SH-SY5Y (cell line): ENCODE data around the gene RNF215.

Experiments
- GATA2 ChIP-seq: IDR thresholded peaks from 2 replicates; pipeline ENCODE4 v1.6.1; 2011; ENCODE audit warnings: mild to moderate bottlenecking, low read depth, low read length
- GATA3 ChIP-seq: IDR thresholded peaks from 2 replicates; pipeline ENCODE4 v1.6.1; 2011; ENCODE audit warnings: low read depth, mild to moderate bottlenecking, low read length, moderate library complexity

The RNF215 gene

GRCh38 chr22:30392661-30393321, 5.6 kb upstream of the RNF215 start:
- TF ChIP-seq GATA3 (no peak), GATA2 (no peak)

DNA sequence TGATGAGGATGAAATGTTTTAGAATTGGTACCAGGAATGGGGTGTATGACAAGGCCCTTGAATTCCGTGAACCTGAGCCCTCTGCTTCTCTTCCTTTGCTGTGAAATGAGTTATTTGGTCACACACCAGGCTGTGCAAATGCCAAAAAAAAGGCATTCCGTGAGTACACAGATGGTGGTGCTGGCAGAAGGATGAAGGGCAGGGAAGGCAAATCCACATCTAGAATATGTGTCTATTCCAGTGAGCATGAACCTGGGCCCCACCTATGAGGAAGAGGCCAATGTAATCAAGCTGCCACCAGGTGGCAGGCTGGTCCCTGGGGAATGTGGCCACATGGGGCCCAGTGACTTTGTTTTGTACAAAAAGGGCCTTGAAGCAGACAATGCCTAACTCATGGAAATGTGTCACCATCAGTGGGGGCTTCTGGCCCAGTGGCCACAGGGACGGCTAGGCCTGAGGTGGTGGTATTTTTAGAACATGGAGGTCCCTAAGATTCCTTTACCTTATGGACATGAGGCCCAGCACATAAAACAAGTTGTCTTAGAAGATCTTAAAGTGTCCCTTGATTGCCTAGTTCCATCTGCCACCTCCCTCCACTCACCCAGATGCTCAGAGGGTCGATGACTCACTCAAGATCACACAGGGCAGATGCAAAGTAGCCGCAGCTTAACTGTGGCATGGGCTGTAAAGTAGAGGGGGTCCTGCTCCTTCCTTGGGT, 3.9 kb upstream of the RNF215 start:
- TF ChIP-seq GATA3 (no peak), GATA2 (no peak)

DNA sequence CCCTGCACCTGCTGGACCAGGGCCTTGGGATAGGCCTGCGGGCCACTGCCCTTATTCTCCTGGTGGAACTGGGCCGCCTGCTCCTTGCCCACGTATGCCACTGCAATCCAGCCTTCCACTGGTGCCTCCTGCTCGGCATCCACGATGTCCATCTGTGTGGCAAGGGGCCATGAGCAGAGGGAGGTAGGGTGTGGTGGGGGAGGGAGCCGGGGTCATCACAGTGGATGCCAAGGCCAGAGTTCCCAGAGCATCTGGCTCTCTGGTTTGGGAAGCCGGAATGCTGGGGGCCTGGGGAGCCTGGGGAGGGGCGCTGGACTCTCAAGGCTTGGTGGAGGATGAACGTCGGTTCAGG, 627 bp downstream of the RNF215 start:
- TF ChIP-seq GATA3 (no peak), GATA2 (no peak)

DNA sequence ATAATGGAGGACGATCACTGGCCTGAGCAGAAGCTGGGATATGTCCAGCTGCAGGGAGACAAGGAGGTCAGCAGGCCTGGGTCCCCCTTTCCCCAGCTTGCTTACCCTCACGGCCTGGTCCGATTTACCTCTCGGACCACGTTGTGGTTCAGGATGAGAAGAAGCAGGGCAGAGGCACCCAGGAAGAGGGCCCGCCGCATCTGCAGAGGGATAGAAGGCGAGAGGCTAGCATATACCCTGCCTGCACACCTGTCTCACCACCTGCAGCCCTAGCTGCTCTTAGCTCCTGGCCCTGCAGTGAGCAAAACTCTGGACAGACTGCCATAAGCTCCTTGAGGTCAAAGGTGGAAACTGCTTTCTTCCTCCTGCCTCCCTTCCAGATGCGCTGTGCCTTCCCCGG, 1.3 kb downstream of the RNF215 start:
- TF ChIP-seq GATA2 (no peak), GATA3 (no peak)

GRCh38 chr22:30383061-30383460, 4.2 kb downstream of the RNF215 start:
- TF ChIP-seq GATA3 (no peak), GATA2 (no peak)

DNA sequence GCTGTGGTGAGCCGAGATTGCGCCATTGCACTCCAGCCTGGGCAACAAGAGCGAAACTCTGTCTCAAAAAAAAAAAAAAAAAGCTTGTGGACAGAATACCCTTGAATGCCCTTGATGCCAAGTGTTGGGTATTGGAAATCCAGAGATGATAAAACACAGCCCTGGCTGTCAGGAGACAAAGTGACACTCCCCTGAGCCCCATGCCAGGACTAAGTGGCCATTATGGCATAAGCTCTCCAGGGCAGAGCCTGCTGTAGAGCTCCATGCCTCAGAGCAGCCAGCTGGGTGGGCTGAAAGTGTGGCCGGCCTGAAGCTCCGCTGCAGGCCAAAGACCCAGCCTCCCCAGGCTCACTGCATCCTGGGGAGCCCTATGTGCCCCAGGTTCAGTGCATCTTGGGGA, 4.9 kb downstream of the RNF215 start:
- TF ChIP-seq GATA3 (no peak), GATA2 (no peak)

DNA sequence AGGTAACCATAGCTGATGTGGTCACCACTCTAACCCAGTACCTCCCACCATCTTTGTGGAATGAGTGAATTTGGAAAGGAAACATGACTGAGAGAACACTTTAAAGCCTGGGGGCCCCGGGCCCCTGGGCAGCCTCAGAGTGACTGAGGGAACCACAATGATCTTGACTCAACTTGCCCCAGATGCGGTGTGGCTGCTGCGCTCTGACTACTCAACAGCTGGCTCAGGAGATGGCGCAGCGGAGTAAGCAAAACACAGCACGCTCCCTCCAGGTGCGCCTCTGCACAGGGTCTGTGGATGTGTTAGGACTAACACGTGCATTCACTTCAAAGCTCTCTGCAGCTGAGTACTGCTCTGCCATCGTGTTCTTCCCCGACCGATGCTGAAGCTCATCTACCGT, 5.9 kb downstream of the RNF215 start:
- TF ChIP-seq GATA3 (no peak), GATA2 (no peak)

DNA sequence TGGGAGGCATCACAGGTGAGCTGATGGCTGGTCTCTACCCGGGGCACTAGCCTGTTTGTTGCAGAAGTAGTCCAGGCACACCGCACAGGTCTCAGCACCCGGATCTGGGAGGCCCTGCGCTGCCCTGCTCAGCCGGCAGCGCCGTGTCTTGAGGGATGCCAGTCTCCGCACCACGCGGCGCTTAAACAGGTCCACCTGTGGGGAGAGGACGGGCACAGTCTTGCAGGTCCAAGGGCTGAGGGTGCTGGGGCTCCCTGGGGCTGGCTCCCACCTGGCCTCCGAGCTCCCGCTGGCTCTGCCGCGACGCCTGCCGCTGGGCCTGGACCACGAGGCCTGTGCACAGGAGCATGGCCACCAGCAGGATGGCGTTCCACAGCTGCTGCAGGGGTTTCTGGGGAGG, 7.2 kb downstream of the RNF215 start:
- TF ChIP-seq GATA3 = no peak
- TF ChIP-seq GATA2 = no peak

GRCh38 chr22:30375312-30375849, 11.8 kb downstream of the RNF215 start:
- TF ChIP-seq GATA2 (no peak), GATA3 (no peak)

GRCh38 chr22:30373331-30374325, 13.6 kb downstream of the RNF215 start:
- no peak for TF ChIP-seq GATA3
- TF ChIP-seq GATA2 = no peak

- no peak for TF ChIP-seq GATA2
- TF ChIP-seq GATA3 = no peak
Observed at GRCh38 chr22:30372915-30373314, 14.3 kb downstream of the RNF215 start.

DNA sequence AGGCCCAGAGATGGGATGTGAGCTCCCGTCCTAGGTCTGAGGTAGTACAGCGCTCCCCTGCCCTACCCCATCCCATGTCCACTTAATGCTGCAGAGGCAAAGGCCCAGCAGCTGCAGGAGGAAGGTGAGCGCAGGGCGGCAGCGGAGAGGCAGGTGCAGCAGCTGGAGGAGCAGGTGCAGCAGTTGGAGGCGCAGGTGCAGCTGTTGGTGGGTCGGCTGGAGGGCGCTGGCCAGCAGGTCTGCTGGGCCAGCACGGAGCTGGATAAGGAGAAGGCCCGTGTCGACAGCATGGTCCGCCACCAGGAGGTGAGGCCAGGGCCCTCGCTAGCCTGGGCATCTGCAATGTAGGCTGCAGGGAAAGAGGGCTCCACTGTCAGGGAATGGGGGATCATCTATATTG, 15.2 kb downstream of the RNF215 start:
- no peak for TF ChIP-seq GATA2
- TF ChIP-seq GATA3 = no peak

DNA sequence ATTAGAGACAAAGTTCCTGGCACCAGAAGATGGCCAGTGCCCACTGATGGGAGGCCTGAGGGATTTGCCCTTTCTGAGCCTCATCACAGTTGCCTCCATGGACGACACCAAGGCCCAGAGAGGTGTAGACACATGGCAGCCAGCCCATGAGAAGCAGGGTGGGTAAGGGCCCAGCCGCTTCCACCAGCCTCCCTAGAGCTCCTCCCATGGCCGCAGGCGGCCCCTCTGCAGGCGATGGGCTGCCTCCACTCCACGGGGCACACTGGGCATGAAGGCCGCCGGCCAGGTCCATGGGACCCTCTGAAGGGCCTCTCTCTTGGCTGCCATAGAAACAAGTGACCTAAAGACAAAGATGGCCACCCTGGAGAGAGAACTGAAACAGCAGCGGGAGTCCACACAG, 15.9 kb downstream of the RNF215 start:
- TF ChIP-seq GATA2 (no peak), GATA3 (no peak)

DNA sequence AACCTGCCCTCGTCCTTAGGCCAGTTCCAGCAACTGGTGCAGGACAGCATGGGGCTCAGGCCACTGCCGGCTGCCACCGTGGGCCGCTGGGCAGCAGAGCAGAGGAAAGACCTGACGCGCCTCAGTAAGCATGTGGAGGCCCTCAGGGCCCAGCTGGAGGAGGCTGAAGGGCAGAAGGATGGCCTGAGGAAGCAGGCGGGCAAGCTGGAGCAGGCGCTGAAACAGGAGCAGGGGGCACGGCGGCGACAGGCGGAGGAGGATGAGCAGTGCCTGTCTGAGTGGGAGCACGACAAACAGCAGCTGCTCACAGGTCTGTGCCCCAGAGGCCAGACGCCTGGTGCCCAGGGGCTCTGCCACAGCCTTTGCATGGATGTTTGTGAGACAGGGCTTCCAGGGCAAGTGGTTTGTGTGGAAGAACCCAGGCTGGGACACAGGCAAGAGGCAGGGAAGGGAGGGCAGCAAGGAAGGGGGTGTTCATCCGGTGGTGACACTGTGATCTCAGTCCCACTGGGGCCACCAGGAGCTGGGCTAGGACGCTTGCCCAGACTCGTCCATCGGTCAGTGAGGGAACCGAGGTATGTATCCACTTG, 16.5 kb downstream of the RNF215 start:
- TF ChIP-seq GATA3 = no peak
- TF ChIP-seq GATA2 = no peak

DNA sequence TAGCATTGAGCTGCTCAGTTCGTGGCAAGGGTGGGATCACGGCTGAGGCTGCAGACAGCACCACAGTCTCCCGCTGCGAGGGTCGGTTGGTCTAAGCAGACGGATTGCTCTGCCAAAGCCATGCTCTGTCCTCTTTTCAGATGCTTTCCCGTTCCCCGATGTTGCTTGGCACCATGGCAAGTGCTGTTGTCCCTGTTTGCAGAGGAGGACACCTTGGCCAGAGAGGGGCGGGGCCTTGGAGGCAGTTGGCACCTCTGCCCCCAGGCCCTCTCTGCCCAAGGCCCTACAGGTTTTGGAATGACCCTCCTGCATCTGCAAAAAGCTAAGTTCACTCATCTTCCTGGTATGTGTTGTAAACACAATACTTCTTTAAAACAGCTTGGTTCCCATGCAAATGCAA, 18.8 kb downstream of the RNF215 start:
- no peak for TF ChIP-seq GATA3
- no peak for TF ChIP-seq GATA2
